Activated naive CD4-positive, alpha-beta T cell treated with anti-CD3 and anti-CD28 coated beads, Interleukin-2, amount 50 U/mL, for 16 hours (primary cell): ENCODE measurements around the gene ABHD12B.
A peak's percentile ranks its signal among the peaks of the same experiment; 100 is the strongest.

Experiments used
- DNase-seq: peaks from one replicate; pipeline ENCODE4 v3.0.0-alpha.2; 2020

Gene ABHD12B, protein sequence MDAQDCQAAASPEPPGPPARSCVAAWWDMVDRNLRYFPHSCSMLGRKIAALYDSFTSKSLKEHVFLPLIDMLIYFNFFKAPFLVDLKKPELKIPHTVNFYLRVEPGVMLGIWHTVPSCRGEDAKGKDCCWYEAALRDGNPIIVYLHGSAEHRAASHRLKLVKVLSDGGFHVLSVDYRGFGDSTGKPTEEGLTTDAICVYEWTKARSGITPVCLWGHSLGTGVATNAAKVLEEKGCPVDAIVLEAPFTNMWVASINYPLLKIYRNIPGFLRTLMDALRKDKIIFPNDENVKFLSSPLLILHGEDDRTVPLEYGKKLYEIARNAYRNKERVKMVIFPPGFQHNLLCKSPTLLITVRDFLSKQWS

DNA sequence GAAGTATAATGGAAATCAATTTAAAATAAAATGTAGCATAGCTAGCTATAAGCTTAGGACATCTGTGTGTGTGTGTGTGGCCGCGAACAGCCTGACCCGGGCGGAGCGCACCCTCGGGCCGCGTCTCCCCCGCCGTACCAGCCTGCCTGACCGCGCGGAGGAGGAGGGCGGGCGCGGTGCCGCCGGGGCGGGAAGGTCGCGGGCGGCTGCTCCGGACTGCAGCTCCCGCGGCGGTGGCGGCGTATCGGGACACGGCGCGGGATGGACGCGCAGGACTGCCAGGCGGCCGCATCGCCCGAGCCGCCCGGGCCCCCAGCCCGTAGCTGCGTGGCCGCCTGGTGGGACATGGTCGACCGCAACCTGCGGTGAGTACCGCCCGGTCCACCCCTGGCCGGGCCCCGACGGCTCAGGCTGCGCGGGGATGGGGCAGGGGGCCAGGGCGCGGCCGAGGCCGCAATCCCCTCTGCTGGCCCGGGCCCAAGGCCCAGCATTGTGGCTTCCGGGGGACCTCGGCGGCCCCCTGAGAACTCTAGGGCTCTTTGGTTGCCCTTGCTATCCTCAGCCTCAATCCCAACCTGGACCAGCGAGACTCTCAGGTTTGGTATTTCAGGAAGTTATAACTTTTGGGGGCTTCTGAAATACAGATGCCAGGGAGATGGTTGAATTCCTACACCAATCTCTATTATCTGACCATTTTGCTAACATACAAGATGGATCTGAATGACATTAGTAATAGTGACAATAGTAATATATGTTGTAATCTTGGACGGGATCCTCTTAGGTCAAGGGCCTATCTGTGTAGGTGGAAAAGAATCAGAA, at the start of gene ABHD12B:
ABHD12B (plus strand) TSS at position 140 of the 819 bp plus-strand sequence; CDS start at position 262, 122 bp downstream.
- no peak for DNase-seq

DNA sequence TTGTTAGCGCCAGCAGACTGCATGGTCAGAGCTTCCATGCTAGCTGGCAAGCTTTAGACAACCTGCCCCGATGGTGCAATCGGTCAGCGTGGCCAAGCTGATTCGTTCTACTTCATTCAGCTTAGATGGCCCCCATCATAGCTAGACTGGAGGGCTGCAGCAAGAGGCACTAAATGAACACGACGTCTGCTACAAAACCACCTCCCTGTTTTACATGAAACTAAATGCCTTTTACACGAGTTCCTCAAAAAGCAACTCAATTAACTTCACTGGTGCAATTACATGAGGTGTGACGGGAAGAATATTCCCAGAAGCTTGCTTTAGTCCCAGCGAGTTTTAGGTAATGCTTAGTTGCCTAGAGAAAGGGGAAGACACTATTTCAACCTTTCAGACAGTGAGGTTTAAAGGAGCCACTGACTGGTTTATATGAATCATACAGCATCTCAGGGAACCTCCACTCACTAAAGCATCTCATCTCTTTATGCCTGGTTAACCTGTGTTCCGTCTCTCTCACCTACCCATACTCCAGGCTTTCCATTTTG, 49.3 kb upstream of the ABHD12B start:
- no peak for DNase-seq

GRCh38 chr14:50823051-50823761, 48.6 kb upstream of the ABHD12B start:
- peak; percentile 32 for DNase-seq

DNA sequence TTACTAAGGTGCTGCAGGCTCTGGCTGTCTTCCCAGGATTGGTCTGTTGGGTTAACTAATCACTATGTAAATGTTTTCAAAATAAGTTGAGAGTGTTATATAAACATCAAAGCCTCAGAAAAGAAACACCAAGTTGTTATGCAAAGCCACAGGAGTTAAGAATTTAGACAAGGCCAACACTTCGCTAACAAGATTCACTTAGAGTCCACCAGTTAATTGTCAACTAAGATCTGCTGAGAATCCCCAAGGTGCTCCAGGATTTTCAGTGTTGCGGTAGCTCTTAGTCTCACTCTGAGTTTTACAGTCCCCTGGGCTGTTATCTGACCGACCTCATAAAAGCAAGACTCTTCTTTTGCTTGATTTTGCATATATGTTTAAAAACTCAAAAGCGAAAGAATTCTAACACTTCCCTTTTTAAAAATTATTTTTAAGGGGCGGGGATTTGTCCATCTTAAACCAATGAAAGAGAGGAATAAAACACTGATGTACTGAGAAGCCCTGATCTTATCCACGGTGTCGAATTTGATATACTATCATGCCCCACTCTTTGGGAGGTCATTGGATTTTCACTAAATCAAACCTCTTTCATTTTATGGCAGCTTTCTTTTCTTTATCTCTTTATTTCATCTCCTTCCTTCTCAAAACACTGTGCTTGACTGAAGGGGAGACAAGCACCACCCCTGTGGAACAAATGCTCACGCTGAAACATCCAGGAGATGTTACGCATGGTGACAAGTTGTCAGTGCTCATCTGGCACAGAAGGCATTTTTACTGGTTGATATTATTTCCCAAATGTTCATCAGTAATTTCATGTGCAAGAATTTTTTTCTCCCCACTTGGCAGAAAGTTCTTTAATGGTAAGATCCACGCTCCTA, 47.9 kb upstream of the ABHD12B start:
- no peak for DNase-seq

DNA sequence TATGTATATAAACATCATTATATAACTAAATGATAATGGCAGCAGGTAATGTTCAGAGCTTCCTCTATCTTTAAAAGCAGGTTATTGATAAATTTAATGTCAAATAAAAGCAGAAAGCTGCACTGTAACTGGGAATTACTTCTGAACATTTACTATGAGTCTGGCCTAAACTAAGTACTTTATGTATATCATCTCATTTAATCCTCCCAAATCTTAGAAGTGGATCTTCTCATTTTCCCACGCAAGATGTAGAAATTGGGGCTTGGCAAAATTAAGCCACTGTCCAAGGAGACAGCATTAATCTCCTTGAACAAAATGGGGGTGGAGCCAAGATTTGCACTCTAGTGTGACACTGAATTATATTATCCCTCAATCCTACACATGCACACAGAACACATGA, 46.5 kb upstream of the ABHD12B start:
- no peak for DNase-seq

DNA sequence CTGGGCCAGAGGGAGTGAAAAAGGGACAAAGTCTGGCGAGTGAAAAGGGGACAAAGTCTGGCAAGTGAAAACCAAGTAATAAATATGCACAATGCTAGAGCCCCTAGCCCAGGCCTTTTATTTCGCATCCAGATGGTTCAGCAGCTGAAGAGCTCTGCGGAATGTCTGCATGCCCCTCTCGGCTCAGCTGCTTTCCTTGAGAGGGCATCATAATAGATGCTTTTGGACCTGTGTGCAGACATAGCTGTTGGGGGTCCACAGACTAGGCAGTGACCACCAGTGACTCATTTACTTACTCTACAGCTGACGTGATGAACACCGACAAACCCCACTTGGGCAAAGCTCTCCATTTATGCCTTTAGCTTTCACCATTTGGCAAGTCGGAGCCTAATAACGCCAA, 45.2 kb upstream of the ABHD12B start:
- DNase-seq = no peak

DNA sequence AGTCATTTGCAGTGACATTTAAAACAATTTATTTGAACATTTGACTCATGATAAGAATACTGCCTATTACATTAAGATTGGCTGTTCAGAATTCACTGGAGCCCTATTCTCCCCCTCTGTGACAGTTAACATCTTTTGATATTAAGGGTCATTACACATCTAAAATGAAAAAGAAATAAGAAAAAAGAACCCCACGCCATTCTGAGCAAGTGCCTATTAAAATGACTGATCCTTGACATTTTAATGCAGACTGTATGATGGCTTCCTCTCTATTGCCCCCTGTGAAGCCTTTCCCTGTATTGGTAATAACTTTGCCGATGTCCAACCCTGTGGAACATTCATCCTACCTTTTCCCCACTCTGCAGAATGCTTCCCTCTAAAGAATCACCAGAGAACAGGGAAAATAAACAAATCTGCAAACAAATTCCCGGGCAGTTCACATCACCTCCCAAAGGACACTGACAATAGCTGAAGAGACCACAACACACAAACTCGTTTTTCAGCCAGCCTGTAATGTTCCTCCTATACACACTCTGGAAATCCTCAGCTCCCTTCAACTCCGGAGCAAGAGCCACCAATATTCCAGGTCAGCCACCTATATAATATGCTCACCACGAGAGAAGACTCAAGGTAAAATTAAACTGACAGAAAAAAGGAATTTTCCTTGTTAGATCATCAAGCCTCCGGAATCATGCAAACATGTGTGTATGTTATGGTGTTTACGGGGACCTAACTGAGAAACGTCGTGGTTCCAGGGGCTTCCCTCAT, 42.9 kb upstream of the ABHD12B start:
- no peak for DNase-seq

- no peak for DNase-seq
Observed at GRCh38 chr14:50829489-50830043, 42.3 kb upstream of the ABHD12B start.

- DNase-seq = peak; percentile 74
Observed at GRCh38 chr14:50830044-50830931, 41.6 kb upstream of the ABHD12B start.

DNA sequence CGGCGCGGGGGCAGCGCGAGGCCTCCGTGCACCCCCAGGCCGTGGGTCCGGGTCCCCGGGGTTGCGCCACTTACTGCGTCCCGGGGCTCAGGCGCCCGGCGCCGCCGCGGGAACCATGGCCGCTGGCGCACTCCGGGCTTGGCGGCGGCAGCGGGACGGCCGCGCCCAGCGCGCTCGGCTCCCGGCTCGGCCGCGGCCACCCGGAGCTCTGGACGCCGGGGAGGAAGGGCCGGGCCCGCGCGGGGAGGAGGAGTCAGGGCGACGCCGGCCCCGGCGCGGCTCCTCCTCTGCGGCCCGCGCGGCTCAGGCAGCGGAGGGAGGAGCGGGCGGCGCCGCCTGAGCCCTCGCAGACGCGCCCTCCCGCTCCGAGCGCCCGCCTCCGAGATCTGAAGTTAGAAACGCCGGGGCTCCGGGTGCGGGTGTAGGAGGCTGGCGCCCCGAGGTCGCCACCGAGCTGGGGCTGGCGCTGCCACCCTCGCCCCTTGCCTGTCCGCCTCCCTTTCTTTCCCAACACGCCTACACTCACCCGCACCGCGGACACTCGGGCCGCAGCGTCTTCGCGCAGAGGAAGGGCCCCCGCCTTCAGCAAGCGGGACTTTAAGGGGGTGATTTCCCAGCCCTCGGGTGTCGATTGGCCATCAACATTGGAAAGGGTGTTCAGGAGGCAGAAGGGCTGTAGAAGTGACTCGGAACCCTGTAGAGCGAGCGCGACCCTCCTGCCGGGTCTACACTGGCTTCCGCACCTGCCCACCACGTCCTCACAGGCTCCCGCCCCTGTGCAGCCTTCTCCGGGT, 40.7 kb upstream of the ABHD12B start, which contains the start of gene NIN:
NIN (minus strand) TSS at position 231 of the 794 bp plus-strand sequence. CDS start 9,106 bp downstream, outside the sequence.
- DNase-seq = peak; percentile 81

DNA sequence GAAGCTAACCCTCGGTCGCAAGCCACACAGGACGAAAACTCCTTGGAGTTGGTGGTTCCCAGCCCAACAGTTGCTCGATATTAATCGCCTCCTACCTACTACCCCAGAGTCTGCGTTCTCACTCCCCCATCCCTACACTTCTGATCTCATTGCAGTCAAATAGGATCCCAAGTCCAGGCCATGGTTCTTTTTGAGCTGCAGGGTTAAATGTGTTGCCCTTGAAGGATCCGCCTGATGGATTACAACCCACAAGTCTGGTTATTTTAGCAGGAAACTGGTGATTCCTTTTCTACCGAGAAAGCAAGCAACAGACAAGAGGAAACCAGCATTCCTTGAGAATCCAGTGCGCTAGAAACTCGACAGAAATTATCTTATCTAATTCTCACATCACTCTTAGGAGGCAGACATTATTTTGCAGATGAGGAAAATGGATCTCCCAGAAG, 40.1 kb upstream of the ABHD12B start:
- DNase-seq = no peak

DNA sequence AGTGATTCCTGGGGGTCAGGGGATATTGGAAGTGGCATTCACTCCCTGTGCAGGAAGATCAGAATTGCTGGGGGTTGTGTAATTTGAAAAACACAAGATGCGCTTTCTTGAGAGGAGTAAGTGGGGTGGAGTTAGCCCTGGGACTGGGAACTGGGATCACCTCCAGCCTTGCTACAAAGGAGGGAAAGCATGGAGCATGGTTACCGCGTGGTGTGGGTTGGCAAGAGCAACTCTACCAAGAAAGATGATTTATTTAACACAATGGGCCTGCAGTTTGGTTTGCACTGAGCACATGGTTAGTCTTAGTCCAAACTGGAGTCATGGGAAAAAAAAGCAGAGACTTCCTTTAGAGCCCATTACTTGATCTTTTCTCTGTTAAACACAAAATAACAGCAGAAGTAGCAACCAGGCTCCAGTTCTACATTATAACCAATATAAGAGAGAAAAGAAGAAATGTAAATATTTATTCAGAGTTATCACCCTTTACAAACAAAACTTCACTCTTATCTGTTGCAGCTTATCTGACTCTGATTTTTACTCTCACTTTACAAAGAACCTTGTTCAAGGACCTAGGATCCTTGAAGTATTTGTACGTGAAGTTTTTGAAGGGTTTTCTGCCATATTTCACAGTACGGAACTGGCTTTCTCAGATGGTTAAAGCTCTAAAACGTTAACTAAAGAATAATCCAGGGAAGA, 38.8 kb upstream of the ABHD12B start:
- no peak for DNase-seq

DNA sequence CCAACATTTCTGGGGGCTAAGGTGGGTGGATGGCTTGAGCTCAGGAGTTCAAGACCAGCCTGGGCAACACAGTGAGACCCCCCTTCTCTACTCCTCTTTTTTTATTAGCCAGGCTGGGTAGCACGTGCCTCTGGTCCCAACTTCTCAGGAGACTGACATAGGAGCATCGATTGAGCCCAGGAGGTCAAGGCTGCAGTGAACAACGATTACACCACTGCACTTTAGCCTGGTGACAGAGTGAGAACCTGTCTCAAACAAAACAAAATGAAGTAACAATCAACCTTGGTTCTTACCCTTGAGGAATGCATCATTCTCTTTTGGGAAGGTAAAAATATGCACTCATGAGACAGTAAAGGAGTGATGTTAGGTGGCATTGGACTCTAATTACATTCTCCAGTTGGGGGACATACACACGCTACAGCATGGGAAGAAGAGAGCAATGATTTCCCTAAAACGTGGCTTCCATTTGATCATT, 37.0 kb upstream of the ABHD12B start:
- no peak for DNase-seq

DNA sequence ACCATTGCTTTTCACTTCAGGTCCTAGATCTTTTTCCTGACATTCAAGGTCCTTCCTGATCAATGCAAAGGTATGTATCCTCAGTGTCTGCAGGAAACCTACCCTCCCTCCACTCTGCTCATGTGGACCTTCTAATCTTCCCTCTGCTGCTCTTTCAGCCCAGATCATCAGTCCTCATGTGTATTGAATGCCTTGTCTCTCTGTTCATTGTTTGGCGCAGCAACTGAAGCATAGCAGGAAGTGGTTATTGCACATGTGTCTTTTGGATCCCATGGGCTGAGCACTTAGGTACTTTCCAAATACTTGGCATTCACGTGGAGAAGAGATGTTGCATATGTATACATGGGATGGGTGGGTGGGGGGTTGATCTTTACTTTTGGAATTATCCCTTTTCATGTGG, 36.6 kb upstream of the ABHD12B start:
- DNase-seq = no peak

GRCh38 chr14:50836515-50836914, 35.3 kb upstream of the ABHD12B start:
- DNase-seq = no peak

GRCh38 chr14:50837271-50837670, 34.6 kb upstream of the ABHD12B start:
- no peak for DNase-seq

- DNase-seq = no peak
Observed at GRCh38 chr14:50837850-50838470, 33.9 kb upstream of the ABHD12B start.

DNA sequence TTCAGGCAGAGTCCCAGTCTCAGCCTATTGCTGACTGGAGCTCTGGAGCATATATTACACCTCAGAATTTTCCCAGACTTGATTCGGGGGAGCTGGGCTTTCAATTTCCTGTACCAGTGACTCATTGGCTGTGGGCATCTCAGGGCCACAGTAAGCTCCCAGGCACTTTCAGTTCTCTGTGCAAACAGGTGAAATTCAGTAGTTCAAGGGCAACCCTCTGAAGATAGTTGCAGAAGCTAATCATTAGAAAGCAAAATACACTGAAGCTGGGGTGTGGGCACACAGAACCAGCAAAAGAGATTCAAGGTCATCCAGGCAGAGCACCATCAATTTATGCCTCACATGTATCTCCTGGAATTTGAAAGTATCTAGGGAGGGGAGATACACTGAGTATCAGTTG, 32.8 kb upstream of the ABHD12B start:
- DNase-seq = no peak
